UCSD-AML1 (cell line): ENCODE results near the gene CYP27A1.
"Not testable (repeated sequence)": the region's sequence is repeated elsewhere in the genome, so short reads cannot be mapped to it uniquely, and the experiment has no call there.

Experiments used
- DNase-seq: peaks from one replicate; lab custom pipeline; 2025; ENCODE audit not compliant: unreplicated experiment; lab: John Stamatoyannopoulos, UW

Gene CYP27A1

DNA sequence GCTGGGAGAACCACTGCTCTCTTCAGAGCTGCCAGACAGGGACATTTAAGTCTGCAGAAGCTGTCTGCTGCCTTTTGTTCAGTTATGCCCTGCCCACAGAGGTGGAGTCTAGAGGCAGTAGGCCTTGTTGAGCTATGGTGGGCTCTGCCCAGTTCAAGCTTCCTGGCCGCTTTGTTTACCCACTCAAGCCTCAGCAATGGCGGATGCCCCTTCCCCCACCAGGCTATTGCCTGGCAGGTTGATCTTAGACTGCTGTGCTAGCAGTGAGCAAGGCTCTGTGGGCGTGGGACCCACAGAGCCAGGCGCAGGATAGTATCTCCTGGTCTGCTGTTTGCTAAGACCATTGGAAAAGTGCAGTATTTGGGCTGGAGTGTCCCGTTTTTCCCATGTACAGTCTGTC is 9.2 kb upstream of the CYP27A1 start:
- DNase-seq = not testable (repeated sequence)

DNA sequence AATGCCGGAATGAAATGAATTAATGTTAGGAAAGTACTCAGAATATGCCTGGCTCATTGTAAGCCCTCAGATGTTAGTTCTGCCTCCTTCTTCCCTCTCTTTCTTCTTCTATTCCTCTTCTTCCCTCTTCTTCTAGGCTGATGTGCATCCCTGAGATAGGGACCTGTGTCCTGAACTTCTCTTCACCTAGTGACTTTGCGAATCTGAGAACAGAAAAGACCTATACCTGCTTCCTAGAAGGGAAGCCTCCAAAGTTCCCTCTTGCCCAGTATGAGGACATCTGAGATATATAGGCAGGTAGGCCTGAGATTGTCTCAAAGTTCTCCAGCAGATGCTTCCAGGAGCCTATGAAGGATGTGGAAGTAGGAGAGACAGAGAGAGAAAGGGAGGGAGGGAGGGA is 8.1 kb upstream of the CYP27A1 start:
- DNase-seq = no peak

DNA sequence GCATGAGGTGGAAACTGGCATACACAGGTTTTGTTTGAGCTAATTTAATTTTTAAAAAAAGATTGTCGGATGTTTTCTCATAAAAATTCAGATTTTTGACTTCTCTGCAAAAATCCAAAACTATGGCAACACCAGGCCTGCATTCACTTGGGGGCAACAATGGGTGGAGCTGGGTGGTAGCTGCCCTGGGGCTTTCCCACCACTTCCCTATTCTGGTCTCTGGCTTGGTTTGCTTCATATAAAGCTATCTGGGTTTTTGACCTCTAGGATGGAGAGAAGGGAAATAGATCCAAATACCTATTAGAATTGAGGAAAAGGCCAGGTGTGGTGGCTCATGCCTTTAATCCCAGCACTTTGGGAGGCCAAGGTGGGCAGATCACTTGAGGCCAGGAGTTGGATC is 5.5 kb upstream of the CYP27A1 start:
- no peak for DNase-seq

DNA sequence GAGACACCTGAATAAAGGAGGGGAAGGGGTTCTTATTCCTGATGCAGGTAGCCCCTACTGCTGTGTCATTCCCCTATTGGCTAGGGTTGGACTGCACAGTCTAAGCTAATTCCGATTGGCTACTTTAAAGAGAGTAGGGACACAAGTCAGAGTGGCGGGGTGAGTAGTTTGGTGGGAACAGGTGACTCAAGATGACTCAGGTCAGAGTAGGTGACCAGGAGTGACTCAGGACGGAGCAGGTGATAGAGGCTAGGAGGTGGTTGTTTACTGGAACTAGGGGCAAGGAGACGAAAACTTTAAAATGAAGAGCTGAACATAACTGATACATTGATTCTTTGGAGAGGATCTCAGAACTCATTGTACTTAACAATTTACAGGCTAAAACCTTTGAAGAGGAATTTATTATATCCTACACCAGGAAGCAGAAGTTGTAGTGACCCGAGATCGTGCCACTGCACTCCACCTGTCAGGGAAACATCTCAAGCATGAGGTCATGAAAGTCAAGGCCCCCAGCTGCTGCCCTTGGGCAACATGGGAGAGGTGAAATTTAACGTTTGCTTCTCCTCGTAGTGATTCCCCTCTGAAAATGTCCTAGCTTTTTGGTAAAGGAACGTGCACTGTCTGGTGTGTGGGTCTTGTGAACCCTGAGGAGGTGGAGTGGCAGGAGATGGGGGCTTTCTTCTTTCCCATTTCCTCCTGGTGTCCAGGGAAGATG is 4.5 kb upstream of the CYP27A1 start:
- DNase-seq = no peak

DNA sequence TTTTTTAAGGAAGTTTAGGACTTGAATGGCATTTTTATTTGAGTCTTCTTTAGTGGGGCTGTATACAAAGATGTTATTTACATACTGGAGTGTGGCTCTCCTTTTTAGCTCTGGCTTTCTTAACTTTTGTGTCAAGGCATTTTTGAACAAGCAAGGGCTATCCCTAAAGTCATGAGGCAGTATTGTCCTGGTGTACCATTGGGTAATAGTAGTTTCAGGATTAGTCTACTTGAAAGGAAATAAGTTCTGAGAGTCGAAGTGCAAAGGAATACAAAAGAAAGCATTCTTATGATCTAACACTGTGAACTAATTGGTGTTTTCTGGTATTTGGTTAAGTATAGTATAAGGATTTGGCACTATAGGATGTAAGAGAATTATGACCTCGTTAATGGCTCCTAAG is 1.9 kb upstream of the CYP27A1 start:
- DNase-seq = no peak

DNA sequence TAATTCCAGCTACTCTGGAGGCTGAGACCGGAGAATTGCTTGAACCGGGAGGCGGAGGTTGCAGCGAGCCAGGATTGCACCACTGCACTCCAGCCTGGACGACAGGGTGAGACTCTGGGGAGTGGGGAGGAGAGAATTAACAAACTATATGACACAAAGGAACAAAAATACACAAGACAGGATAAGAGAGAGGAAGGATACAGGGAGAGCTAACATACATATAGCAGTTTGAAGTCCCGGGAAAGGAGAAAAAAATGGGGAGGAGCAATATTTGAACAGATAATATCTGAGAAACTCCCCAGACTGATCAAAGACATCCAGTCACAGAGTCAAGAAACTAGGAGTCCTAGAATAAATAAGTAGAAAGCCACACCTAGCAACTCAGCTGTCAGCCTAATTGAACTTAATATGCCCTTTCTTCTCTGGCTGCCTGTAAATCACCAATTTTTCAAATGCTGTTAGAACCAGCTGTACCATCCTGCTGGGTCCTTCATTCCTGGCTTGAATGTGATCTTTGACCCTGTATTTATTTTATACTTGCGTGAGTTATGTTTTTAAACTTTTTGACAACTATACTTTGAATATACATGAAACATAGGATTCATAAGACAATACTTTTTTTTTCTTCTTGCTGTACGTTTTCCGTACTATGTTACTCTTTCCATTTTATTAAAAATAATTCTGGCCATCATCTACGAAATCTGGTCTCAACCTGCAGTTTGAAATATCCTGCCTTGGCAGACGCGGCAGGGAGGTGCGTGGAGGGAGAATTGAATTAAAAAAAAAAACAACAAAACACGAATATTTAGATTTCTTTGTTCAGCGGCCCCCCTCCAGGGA is 876 bp upstream of the CYP27A1 start:
- DNase-seq = no peak

DNA sequence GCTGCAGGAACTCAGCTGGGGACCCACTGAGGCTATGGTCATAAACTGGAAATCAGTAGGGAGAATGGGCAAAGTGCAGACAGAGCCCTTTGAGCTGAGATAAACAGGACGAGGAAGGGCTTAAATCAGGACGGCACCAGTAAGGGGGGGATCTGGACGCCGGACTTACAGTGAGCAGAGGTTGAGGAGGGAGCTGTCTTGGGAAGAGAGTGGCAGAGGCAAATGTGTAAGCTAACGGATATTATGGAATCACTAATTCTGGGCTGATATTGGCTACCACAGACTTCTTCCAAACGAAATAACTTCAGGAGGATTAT is 539 bp downstream of the CYP27A1 start:
- DNase-seq = no peak

DNA sequence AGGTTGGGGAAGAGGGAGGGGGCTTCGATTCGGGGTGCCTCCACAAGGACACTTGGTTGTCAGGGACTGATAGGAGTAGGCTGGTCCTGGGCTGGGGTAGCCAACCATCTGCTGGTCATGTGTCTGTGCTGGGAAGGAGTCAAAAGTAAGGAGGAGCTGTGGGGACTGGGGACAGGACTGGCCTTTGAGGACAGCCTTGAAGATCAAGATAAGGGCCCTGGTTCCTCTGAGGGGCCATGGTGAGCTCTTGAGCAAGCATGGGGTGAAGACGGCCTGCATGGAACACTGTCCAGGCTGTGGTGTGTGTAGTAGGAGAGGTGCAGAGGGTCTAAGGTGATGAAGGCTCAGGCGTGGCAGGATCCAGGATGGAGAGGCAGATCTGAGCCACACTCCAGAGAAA is 1.7 kb downstream of the CYP27A1 start:
- no peak for DNase-seq

DNA sequence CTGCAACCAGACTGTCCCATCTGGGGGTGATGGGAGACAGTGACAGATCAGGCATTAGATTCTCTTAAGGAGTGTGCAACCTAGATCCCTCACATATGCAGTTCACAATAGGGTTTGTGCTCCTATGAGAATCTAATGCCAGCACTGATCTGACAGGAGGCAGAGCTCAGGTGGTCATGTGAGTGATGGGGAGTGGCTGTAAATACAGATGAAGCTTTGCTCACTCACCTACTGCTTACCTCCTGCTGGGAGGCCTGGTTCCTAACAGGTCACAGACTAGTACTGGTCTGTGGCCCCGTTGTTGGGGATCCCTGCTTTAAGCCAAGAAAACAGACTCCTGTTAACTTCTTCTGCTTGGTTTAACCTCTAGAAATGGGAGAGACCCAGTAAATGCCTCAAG is 3.2 kb downstream of the CYP27A1 start:
- no peak for DNase-seq

DNA sequence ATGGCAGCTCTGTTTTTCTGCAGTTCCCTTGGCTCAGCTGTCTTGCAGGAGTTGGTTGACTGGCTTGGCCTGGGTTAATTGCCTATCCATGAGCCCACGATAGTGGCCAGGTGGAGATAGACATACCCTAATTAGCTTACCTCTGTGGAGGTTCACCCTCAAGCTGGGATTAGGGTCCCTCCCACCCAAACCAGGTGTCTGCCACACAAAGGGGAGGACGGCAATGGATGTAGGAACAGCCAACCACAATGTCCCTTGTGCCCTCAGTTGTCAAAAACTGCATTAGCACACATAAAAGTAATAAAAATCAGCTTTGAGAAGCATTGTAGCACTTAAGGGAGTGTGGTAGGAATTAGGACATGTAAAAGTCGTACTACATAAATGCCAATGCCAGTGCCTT is 4.2 kb downstream of the CYP27A1 start:
- no peak for DNase-seq

DNA sequence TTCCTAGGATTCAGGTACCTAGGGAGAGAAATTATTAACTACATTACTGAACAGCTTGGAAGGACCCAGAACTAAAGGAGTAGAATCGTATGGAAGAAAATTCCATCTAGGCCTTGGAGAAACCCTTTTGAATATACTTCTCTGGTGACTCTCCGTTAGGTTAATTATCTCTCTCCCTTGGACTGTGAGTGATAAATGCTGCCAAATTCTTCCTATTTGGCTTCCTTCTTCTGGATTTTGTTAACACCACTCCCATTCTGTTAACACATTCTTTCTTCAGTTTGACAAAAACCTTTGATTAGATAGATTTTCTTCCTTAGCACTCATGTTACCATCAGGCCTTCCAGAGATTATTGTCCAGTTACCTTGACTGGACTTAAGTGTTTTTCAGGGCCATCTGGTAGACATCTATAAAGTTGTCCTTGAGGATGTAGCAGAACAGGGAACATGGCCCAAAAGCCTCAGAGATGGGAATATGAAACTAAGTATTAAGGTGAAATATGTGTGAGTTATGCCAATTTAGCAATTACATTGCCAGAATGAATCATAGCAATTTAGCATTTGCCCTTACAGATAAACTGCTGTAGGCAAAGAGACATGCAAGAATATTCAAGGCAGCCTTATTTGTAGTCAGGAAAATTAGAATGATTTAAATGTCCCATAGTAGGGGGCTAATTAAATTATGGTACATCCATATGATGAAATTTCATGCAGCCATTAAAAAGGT is 6.7 kb downstream of the CYP27A1 start:
- DNase-seq = no peak

DNA sequence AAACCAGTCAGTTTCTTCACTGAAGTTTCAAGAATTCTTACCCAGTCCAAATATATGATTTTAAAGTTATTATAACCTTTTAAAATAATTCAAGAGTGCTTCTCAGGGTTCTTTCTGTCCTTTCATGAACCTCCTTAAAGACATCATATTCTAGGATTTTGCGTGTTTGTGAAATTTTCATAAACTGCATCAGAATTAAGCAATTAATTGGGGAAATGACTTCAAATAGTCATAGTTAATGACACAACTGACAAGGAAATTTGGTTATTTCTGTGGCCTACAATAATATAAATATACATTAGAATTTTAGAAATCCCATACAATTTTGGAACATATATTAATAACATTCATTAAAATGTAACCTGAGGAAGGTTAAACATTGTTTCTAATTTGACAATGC is 10.5 kb downstream of the CYP27A1 start:
- DNase-seq = no peak

DNA sequence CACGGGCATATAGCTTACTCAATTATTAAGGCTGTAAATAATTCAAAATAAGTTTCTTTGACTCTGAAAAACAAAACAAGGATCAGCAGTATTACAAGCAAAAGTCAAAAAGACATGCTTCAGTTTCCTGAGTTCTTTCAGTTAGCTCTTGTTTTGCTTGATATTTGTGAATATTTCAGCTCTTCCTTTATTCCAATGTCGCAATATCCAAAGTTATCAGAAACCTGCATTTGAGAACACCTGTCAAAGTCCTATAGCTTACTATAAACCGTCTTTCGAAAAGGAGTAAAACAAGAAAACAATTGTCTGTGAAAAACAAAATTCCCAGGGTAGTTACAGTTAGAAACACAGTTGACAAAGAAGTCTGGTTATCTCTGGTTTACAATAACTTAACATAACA is 14.7 kb downstream of the CYP27A1 start:
- DNase-seq = no peak

DNA sequence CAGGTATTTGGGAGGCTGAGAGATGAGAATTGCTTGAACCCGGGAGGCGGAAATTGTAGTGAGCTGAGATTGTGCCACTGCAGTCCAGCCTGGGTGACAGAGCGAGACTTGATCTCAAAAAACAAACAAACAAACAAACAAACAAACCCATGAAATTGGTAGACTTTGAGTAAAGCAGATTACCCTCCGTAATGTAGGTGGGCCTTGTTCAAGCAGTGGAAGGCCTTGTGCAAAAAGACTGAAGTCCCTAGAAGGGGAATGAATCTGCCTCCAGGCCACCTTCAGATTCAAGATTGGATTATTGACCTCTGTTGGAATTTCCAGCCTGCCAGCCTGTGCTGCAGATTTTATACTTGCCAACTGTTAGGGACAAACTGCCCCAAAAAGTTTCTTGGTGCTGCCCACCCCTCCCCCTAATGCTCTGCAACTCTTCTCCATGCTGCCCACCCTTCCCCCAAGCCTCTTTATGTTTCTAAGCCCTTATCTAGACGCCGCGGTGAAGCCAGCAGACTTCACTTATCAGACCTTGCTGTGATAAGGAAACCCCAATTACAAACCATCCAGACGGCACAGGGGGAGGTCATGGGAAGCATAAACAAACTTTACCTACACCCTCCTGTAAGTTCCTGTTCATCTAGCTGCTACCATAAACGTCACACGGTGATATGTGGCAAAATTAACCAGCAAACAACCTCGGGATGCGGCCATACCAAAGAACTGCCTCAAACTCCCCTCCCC is 17.0 kb downstream of the CYP27A1 start:
- no peak for DNase-seq

DNA sequence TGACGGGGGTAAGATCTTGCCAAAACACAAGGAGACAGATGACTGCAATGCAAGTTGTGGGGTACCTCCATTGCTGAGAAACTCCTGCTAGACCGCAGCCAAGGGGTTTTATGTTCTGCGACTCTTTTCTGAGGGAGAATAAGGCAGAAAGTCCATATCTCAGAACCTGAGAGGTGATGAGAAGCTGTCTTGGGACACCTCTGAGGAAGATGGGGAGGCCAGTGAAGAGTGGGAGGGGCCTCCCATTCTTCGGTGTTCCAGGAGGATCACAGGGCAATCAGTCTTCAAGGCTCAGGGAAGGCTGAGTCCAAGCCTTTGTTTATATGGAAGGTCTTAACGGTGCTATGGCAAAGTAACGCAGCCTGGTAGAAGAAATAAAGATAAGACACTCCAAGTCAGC is 18.0 kb downstream of the CYP27A1 start:
- no peak for DNase-seq

DNA sequence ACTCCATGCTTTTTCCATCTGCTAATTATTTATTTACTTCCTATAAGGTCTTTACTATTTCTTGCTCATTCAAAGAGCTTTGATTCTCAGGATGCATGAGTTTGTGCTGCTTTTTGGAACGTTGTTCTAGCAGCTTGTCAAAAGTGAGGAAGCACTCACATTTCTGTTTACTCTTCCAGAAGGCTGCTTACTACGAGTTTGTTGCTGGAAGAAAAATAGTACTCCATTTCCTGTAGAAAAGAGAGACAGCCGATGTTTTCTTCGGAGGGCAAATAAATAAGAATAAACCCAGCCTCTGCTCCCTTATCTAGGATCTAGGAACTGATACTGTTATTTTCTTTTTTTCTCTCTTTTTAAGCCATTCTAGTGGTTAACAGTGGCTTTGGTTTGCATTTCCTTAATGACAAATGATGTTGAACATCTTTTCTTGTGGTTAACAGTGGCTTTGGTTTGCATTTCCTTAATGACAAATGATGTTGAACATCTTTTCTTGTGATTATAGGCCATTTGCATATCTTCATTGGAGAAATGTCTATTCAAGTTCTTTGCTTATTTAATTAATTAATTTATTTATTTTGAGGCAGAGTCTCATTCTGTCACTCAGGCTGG is 20.5 kb downstream of the CYP27A1 start:
- DNase-seq = no peak

DNA sequence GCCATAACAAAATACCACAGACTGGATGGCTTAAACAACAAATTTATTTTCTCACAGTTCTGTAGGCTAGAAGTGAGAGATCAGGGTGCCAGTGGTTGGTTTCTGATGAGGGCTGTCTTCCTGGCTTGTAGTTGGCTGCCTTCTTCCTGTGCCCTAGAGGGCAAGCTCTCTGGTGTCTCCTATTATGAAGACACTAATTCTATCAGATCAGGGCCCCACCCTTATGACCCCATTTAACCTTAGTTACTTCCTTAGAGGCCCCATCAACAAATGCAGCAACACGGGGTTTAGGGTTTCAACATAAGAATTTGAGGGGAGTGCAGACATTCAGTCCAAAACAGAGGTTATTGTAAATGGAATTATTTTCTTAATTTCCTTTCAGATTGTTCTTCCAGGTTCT is 22.9 kb downstream of the CYP27A1 start:
- no peak for DNase-seq

DNA sequence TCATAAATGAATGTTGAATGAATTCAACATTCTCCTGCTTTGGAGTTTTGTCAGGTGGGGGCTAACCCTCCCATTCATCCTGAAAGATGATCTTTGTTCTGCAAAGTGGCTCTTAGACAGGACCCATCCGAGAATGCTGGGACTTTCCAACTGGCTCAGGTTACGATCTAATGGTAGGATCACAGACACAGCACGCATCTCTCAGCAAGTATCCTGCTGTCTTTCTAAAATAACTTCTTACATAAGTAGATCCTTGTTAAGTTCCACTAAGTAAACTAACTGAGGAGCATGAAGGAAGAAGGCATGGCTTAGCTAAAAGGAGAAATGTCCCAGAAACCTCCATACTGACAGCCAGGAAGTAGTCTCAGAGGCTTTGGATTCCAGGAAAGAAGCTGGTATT is 23.7 kb downstream of the CYP27A1 start:
- no peak for DNase-seq

DNA sequence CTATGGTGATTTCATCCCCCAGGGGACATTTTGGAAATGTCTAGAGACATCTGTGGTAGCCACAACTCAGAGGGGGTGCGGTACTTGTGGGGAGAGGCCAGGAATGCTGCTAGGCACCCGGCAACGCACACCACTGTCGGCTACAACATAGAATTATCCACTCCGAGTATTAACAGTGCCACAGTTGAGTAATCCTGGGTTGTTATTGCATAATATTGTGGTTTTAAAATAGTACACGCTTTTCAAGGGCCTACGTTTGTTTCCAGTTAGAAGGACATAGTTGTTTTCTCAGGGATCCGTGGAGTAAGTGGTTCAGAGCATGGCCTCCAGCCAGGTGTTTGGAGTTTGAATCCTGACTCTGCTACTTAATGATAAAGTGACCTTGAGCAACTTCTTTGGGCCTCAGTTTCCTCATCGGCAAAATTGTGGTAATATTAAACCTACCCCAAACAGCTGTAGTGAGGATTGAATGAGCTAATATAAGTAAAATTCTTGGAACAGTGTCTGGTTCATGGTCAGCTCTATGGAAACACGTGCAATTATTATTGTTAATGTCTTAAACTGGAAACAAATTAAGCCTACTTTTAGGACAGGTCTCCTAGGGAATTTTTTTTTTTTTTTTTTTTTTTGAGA is 24.5 kb downstream of the CYP27A1 start:
- peak; percentile 47 for DNase-seq

DNA sequence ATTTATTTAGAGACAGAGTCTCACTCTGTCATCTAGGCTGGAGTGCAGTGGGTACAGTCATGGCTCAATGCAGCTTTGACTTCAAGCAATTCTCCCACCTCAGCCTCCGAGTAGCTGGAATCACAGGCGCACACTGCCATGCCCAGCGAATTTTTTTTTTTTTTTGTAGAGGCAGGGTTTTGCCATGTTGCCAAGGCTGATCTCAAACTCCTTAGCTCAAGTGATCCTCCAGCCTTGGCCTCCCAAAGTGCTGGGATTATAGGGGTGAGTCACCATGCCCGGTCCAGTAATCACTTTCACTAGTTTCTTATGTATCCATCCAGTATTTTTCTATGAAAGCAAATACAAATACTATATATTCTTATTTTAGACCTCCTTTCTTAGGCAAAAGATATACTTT is 25.7 kb downstream of the CYP27A1 start:
- DNase-seq = no peak

DNA sequence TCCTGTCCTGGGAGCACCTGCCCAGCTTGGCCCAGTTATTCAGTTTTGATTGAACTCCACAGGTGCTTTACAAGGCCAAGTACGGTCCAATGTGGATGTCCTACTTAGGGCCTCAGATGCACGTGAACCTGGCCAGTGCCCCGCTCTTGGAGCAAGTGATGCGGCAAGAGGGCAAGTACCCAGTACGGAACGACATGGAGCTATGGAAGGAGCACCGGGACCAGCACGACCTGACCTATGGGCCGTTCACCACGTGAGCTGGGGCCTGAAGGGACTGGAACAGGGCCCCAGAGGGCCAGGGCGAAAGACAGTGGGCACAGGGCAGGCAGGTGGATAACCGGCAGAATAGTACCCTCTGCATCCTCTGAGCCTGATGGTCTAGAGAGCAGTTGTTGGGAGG is 27.6 kb downstream of the CYP27A1 start:
- no peak for DNase-seq
